ENCODE data around the gene ZNF346.

GRCh38 chr5:177041936-177042335 lies 19.4 kb downstream of the ZNF346 start:
- TF ChIP-seq CTCF (IDR thresholded peaks at IDR 0.05) (no peak), POLR2A (IDR thresholded peaks at IDR 0.05) (no peak), POLR2AphosphoS5 (IDR thresholded peaks at IDR 0.05) (no peak)

Data from breast epithelium (tissue), 3 donors.